IPS-18a (cell line): ENCODE measurements around the gene VARS2.

Source experiments
- H3K27ac ChIP-seq: one replicate; pipeline ENCODE4 v1.5.1; 2013; ENCODE audit warnings: low read length
- H3K27me3 ChIP-seq: one replicate; pipeline ENCODE4 v1.6.1; 2013; ENCODE audit warnings: mild to moderate bottlenecking, low read length; ENCODE audit not compliant: control insufficient read depth, insufficient read depth
- H3K36me3 ChIP-seq: one replicate; pipeline ENCODE4 v1.6.1; 2013; ENCODE audit warnings: low read depth, low read length; ENCODE audit not compliant: control insufficient read depth
- H3K4me1 ChIP-seq: one replicate; pipeline ENCODE4 v1.6.1; 2013; ENCODE audit warnings: low read depth, low read length; ENCODE audit not compliant: control insufficient read depth
- H3K4me3 ChIP-seq: one replicate; pipeline ENCODE4 v1.5.1; 2013; ENCODE audit warnings: low read length
- H3K9ac ChIP-seq: one replicate; pipeline ENCODE4 v1.6.1; 2013; ENCODE audit warnings: mild to moderate bottlenecking, low read length, moderate library complexity
- H3K9me3 ChIP-seq: one replicate; pipeline ENCODE4 v1.6.1; 2013; ENCODE audit warnings: low read depth, low read length; ENCODE audit not compliant: control insufficient read depth

The VARS2 gene

DNA sequence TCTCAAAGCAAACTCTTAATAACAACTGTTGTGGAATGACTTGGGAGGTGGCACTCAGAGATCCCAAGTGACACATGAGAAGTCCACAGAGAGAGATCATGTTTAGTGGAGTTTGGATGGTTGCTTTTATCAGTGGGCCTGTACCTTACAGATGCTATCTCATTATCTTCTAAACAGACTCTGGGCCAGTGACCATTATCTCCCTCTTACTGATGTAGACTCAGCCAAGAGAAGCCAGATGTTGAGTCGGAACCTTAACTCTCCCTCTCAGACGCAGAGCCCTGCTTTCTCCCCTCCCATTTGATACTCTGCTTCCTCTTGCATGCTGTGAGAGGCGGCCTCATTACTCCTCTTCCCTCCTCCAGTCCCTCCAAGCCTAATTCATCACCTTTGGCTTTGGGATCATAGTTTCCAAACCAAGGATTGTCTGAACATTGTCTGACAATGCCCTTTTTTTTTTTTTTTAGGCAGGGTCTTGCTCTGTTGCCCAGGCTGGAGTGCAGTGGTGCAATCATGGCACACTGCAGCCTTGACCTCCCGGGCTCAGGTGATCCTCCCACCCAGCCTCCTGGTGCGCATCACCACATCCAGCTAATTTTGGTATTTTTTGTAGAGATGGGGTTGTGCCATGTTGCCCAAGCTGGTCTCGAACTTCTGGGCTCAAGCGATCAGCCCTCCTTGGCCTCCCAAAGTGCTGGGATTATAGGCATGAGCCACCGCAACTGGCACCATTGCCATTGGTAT is 34.2 kb upstream of the VARS2 start:
- Histone ChIP-seq H3K9me3 (no peaks in the 10 kb centered on the region), H3K9ac (peak overlapping the region; percentile 74), H3K36me3 (no peaks in the 10 kb centered on the region), H3K27ac (peak overlapping the region; percentile 33), H3K4me1 (peaks cover 51% of the 10 kb centered on the region), H3K4me3 (peak overlapping the region; percentile 89), H3K27me3 (no peaks in the 10 kb centered on the region)

DNA sequence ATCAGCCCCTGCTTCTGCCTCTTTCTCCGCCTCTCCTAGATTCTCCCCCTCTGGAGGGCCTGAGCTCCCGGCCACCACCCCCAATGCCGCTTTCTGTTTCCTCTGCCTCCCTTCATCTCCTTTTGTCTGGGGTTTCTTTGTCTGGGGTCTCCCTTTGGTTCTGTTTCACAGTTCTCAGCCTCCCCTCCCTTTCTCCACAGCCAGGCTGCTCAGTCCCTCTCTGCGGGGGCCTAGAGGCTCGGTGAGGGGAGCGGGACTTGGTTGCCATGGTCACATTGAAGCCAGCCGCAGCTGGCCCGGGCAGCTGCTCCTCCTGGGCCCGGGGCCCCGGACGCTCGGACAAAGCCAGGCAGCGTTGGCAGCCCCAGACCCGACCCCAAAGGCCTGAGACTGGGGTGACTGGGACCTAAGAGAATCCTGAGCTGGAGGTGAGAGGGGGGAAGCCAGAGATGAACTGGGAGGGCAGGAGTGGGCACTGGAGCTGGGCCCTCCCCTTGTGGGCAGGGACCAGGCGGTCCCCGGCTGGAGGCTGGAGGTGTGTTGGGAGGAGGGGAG is 33.3 kb upstream of the VARS2 start:
- Histone ChIP-seq H3K9ac (peak overlapping the region; percentile 74), H3K36me3 (no peaks in the 10 kb centered on the region), H3K27ac (peak overlapping the region; percentile 77)

DNA sequence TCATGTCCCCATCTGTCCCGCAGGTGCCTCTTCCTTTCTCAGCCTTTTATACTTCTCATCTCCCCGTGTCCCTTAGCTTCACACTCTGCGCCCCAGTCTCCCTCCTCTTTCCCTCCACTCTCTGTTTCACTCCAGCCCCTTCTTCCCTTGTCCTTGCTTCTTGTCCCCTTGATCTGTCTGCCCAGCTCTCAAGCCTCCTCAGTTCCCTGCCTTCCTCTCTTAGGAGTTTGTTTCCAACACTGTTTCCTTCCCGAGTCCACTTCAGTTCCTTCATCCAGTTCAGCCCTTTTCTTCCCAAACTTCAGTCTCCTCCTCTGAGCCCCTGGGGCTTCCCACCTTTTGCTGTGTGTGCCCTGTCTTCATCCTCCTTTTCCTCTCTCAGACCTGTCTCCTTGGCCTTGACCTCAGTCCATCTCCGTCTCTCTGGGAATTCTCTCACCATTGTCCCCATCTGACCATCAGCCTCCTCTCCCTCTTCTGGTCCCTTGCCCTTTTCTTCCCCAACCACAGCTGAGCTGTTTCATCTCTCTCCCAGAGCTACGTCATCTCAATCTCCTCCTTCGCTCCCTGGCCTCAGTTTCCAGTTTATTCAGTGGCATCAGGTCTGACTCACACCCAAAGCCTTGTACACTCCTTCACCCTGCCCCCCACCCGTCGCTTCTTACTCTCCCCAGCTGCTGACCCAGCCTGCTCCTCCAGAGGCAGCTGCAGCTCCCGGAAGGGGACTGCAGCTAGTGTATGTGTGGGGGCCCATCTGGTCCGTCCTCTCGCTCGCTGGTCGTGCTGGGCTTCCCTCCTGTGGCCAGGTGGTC is 32.4 kb upstream of the VARS2 start:
- no peaks in the 10 kb centered on the region for H3K9me3 ChIP-seq
- H3K36me3 ChIP-seq: no peaks in the 10 kb centered on the region
- peaks cover 65% of the 10 kb centered on the region for H3K4me1 ChIP-seq
- H3K27ac ChIP-seq: peak overlapping the region; percentile 83
- peak overlapping the region; percentile 89 for H3K4me3 ChIP-seq
- peak overlapping the region; percentile 74 for H3K9ac ChIP-seq
- no peaks in the 10 kb centered on the region for H3K27me3 ChIP-seq

More for the DNA sequence above, 33.3 kb upstream of the VARS2 start:
- H3K9me3 ChIP-seq: no peaks in the 10 kb centered on the region
- H3K4me1 ChIP-seq: peaks cover 61% of the 10 kb centered on the region
- peak overlapping the region; percentile 89 for H3K4me3 ChIP-seq
- no peaks in the 10 kb centered on the region for H3K27me3 ChIP-seq

- Histone ChIP-seq H3K9me3 (no peaks in the 10 kb centered on the region), H3K9ac (peak overlapping the region; percentile 74), H3K4me1 (peaks cover 69% of the 10 kb centered on the region), H3K27me3 (no peaks in the 10 kb centered on the region), H3K27ac (peak overlapping the region; percentile 83), H3K36me3 (no peaks in the 10 kb centered on the region), H3K4me3 (peak overlapping the region; percentile 89)
Observed at GRCh38 chr6:30882204-30882758, 31.8 kb upstream of the VARS2 start.

GRCh38 chr6:30882759-30883684 is 31.0 kb upstream of the VARS2 start:
- Histone ChIP-seq H3K9me3 (no peaks in the 10 kb centered on the region), H3K36me3 (no peaks in the 10 kb centered on the region), H3K9ac (peak overlapping the region; percentile 74), H3K4me3 (peak overlapping the region; percentile 89), H3K4me1 (peaks cover 61% of the 10 kb centered on the region), H3K27me3 (no peaks in the 10 kb centered on the region), H3K27ac (peak overlapping the region; percentile 87)

DNA sequence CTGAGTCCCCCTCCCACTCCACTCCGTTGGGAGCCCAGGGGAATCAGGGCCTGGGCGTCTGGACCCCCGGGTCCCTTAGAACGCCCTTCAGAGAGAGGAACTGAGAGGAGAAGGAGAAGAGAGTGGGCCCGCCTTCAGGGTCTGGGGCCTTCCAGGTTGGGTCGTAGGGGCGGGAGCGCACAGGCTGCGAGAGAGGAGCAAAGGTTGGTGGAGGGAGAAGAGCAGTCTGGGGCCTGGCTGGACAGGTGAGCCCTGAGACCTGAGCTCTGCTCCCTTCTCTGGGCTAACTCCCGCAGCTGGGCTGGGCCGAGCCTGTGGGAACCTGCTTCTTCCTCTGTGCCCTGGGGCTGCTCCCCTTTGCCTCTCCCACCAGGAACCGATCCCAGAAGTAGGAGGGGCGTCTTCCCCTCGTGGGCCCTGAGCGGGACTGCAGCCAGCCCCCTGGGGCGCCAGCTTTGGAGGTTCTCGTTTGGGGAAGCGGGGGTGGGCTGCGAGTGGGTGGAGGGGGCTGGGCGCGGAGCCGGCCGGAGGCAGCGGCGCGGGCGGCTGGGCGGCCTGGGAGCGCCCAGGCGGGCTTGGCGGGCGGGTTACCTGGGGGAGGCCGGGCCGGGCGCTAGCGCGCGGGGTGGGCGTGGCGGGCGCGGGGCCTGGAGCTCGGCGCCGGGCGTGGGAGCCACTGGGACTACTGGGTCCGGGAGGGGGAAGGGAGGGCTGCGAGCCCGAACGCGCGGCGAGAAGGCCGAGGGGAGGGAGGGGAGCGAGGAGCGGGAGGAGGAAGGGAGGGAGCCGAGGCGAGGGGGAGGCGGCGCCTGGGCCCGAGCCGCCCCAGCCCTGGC is 30.1 kb upstream of the VARS2 start, which contains the start of gene DDR1:
TSS of gene DDR1 (plus strand) at position 835 of the 836 bp plus-strand sequence. CDS start 4,211 bp downstream, outside the sequence.
- peak within 1 kb of the TSS; percentile 87 for H3K27ac ChIP-seq
- H3K4me3 ChIP-seq: peak within 1 kb of the TSS; percentile 89
- H3K36me3 ChIP-seq: peaks cover 7% of the 10 kb centered on the region
- H3K4me1 ChIP-seq: peaks cover 54% of the 10 kb centered on the region
- peak within 1 kb of the TSS; percentile 74 for H3K9ac ChIP-seq
- no peaks in the 10 kb centered on the region for H3K27me3 ChIP-seq
- no peaks in the 10 kb centered on the region for H3K9me3 ChIP-seq

DNA sequence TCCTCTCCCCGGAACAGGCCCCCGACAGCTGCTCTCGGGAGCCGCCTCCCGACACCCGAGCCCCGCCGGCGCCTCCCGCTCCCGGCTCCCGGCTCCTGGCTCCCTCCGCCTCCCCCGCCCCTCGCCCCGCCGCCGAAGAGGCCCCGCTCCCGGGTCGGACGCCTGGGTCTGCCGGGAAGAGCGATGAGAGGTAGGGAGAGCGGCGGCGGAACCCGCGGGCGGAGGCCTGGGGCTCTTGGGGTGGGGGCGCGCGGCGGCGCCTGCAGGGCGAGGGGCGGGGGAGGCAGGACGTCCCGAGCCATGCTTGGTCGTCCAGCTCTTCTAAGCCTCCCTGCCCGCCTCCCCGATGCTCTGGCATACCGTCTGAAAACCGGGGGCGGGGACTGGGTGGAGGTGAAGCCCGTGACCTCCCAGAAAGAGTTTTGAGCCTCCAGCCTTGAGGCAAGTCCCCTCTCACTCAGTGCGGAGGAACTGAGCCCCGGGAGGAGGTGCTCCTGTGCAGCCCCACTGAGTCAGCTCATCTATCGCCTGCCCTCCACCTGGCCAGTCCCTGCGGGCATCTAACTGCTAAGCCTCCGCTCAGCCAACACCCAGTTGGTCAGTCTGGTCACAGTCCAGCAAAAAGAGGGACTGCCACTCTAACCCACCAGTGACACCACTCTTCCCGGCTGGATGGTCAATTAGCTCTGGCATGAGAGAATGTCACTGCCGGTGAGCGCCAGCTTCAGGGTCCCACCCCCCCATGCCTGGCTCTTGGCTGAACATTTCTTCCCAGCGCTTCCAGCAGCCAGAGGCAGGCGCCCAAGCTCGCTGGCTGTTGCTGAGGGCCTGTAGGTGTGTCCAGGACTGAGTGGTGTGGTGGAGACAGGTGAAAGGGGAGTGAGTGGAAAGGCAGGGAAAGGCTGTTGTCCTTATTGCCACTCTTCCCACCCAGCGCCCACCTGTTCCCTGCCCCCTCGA is 29.2 kb upstream of the VARS2 start:
- Histone ChIP-seq H3K9me3 (no peaks in the 10 kb centered on the region), H3K4me1 (peaks cover 51% of the 10 kb centered on the region), H3K9ac (peak overlapping the region; percentile 74), H3K27ac (no peak overlapping the region), H3K36me3 (peaks cover 16% of the 10 kb centered on the region), H3K4me3 (peak overlapping the region; percentile 89), H3K27me3 (no peaks in the 10 kb centered on the region)

GRCh38 chr6:30885481-30885998 is 28.5 kb upstream of the VARS2 start:
- Histone ChIP-seq H3K27ac (peak overlapping the region; percentile 82), H3K9me3 (no peaks in the 10 kb centered on the region), H3K4me1 (peaks cover 44% of the 10 kb centered on the region), H3K9ac (peak overlapping the region; percentile 74), H3K4me3 (peak overlapping the region; percentile 89), H3K27me3 (no peaks in the 10 kb centered on the region), H3K36me3 (peaks cover 24% of the 10 kb centered on the region)
